ENCODE measurements around the gene MAST4.
"Not testable (repeated sequence)": the region's sequence is repeated elsewhere in the genome, so short reads cannot be mapped to it uniquely, and the experiment has no call there.

MAST4 gene

GRCh38 chr5:67102708-67103107 is 506.5 kb downstream of the MAST4 start:
- DNase-seq: no peak

DNA sequence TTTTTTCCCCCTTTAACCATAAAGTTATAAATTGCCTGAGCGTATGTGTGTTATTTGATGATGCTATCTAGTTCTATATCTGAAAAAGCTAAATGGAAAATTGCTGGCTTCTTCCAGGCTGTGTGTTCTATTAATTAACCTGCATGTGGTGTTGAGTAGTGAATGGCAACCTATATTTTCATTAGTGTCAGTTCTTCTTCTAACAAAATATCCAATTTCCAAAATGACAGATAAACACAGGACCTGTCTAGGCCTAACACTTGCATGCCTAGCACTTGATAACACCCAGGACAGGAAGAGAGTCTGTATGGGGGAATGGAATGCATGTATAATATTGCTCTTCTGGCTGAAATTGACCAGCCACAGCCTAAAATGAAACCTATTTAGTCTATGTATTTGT is 508.7 kb downstream of the MAST4 start:
- no peak for DNase-seq

GRCh38 chr5:67105270-67105669 is 509.1 kb downstream of the MAST4 start:
- no peak for DNase-seq

- DNase-seq: no peak
These were observed 510.6 kb downstream of the MAST4 start for GRCh38 chr5:67106626-67107342.

DNA sequence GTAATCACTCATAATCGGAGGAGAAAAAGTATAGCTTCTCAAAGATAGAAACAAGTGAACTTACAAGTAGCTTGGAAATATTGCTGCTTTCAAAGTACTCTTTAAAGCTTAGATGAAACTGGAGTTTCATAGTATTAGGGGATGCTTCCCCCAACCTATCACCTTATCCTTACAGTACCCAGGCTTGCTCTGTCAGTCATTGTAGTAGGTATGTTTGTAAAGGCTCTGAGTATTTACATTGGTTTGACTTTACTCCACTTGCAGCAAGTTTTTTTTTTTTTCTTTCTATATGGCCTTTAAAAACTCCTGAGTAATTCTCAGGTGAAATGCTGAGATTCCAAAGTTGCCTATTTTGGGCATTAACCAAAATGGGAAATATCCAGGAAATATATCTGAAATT is 515.6 kb downstream of the MAST4 start:
- no peak for DNase-seq

GRCh38 chr5:67115246-67115645 is 519.1 kb downstream of the MAST4 start:
- DNase-seq: no peak

GRCh38 chr5:67115817-67116216 is 519.6 kb downstream of the MAST4 start:
- DNase-seq: no peak

- no peak for DNase-seq
These were observed 521.9 kb downstream of the MAST4 start for GRCh38 chr5:67118050-67118620.

DNA sequence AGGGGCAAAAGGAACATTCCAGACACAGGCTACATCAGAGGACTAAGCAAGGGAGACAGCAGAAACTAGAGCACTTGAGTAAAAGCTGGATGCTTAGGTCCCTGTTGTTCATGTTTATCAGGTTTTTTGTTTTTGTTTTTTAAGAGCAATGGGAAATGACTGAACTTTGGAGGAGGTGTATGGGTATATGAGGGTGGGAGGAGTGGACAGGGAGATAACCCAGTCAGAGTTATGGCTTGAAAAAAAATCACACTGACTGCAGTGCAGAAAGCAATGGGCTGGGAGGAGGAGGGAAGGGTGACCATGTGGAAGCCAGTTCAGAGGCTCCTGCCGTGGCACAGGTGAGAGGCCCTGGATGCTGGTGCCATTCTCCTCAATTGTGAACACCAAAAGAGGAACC is 522.8 kb downstream of the MAST4 start:
- no peak for DNase-seq

DNA sequence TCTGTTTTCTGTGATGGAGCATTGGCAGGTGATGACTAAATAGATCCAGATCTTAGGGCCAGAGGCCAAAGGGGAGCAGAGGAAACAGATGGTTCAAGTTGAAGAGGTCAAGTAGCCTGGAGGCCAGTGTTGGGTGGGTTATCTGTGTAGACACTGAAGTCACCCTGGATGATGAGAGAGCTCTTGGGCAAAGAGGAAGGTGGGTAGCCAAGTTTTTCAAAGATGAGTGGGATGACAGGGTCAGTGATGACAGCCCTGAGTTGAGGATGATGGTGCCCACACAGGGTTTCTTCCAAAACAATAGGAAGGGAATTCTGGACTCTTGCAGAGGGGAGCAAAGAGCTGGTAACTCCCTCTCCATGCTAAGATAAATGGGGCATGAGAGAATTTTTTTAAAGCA is 523.8 kb downstream of the MAST4 start:
- DNase-seq: no peak

- no peak for DNase-seq
These were observed 527.6 kb downstream of the MAST4 start for GRCh38 chr5:67123819-67124218.

GRCh38 chr5:67124556-67124955 is 528.4 kb downstream of the MAST4 start:
- DNase-seq: no peak

DNA sequence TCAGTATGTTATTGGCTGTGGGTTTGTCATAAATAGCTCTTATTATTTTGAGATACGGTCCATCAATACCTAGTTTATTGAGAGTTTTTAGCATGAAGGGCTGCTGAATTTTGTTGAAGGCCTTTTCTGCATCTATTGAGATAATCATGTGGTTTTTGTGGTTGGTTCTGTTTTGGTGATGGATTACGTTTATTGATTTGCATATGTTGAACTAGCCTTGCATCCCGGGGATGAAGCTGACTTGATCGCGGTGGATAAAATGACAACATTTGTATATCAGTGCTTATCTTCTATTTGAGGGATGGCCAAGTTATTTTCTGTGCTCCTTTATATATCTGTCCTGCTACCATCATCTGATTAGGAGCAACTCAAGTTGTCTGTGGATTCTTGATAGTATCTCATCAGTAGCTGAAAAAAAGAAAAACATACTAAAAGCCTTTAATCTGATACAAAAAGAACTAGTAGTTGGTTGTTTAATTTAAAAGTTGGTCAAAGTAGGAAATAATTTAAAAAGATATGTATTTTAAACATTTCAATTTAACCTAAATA is 531.2 kb downstream of the MAST4 start:
- DNase-seq: not testable (repeated sequence)

GRCh38 chr5:67129768-67130167 is 533.6 kb downstream of the MAST4 start:
- no peak for DNase-seq

- no peak for DNase-seq
These were observed 537.0 kb downstream of the MAST4 start for GRCh38 chr5:67133217-67133616.

DNA sequence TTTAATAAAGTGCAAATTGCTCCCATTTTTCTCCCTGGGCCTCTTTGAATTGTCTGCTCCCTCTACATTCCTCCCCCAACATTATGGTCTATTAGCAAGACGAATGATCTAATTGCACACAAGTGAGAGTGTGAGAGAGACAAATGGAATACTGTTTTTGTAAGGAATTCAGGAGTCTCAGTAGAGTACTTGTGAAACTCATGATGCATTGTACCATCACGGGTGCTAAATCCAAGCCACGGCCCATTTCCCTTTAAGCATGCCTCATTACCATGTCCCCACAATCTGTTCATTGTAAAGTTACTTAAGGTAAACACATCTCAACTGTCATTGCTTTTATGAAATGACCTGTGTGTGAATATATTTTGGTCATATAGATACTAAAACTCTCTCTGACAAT is 537.6 kb downstream of the MAST4 start:
- no peak for DNase-seq

DNA sequence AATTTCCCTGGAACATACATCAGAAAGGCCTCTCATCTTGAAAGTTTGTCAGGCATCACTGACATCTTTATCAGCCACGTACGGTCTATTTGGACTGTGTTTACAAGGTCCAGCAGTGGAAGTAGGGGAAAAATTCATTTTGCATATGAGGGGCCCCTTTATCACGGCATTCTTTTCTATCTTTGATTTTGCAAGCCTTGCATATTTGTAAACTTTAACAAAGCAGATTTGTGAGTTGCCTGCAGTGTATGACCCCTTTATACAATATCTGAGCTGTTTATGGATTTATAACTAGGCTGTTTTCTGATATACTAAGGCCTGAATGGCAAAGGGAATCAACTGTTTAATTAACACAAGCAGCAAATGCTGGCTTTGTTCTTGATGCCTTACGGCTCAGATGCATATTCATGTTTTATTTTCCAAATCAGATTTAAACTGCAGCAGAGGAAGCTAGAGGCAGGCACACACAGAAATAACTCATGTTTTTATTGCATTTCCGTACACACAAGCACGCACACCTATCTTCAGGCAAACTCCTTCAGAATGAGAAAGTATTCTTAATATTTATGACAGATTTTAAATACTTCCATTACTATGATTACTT is 539.3 kb downstream of the MAST4 start:
- no peak for DNase-seq

GRCh38 chr5:67139030-67139429 is 542.8 kb downstream of the MAST4 start:
- DNase-seq: no peak

- DNase-seq: no peak
These were observed 544.2 kb downstream of the MAST4 start for GRCh38 chr5:67140413-67140812.

- DNase-seq: no peak
These were observed 545.5 kb downstream of the MAST4 start for GRCh38 chr5:67141644-67142043.

DNA sequence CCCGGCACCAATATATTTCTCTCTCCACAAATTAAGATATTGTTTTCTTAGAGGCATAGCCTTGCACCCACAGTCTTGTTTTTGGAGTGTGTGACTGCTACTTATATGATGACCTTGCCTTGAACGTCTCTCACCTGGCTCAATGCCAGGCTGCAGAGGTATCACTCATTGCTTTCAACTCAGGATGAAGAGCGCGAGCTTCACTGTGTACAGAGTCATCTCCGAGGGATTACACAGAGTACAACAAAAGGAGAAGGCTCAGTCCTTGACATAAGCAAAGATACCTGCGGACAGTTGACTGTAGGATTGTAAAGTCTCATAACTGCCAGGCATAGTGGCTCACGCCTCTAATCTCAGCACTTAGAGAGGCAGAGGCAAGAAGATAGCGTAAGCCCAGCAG is 546.6 kb downstream of the MAST4 start:
- DNase-seq: no peak

- no peak for DNase-seq
These were observed 547.4 kb downstream of the MAST4 start for GRCh38 chr5:67143549-67143948.

GRCh38 chr5:67144183-67144639 is 548.0 kb downstream of the MAST4 start:
- no peak for DNase-seq

DNA sequence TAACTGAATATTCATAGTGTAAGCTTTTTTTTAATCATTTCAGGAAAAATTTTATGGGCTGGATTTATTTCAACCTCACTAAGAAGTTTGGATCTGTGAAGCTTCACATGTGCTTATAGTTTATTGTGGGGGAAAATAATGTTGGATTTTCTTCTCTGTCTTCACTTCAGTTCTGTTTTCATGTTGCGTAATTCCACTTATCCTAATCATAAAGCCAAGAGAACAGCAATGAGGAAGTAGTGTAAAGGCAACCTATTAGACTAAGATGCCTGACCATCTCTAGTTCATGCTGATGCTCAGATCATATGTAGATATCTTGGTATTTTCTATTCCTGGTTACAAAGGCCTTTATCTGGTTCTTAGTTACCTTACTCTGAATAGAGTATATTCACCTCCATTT is 550.4 kb downstream of the MAST4 start:
- no peak for DNase-seq

Data from activated CD4-positive, CD25-positive, alpha-beta regulatory T cell (primary cell).